HepG2 (cell line): Measurements from ENCODE around the gene CFAP97. TPM values are rescaled to one million over a fixed set of nuclear protein-coding genes. Genes with fewer than 3 reads are reported as not detected.
A peak's percentile ranks its signal among the peaks of the same experiment; 100 is the strongest.

Experiments
- ATF7-NPFF ChIP-seq: sonication (generic); formaldehyde crosslinking; IDR thresholded peaks from 2 replicates; pipeline ENCODE4 v1.8.1; 2023; ENCODE audit warnings: mild to moderate bottlenecking, low read depth, missing genetic modification reagents, moderate library complexity
- CBX5 ChIP-seq: sonication (generic); formaldehyde crosslinking; IDR thresholded peaks from 2 replicates; pipeline ENCODE4 v1.4.0; 2020; ENCODE audit warnings: missing genetic modification reagents, borderline replicate concordance
- CHCHD3 ChIP-seq: sonication (generic); formaldehyde crosslinking; IDR thresholded peaks from 2 replicates; pipeline ENCODE4 v1.8.0; 2022; ENCODE audit warnings: mild to moderate bottlenecking, missing genetic modification reagents, moderate library complexity
- DR1 ChIP-seq: sonication (generic); formaldehyde crosslinking; IDR thresholded peaks from 2 replicates; pipeline ENCODE4 v1.8.0; 2021; ENCODE audit warnings: mild to moderate bottlenecking, missing genetic modification reagents, inconsistent platforms
- DRAP1 ChIP-seq: IDR thresholded peaks from 2 replicates; pipeline ENCODE4 v1.6.1; 2016; ENCODE audit warnings: missing genetic modification reagents, missing compliant biosample characterization
- E2F1 ChIP-seq: sonication (generic); formaldehyde crosslinking; IDR thresholded peaks from 2 replicates; pipeline ENCODE4 v1.5.0; 2020; ENCODE audit warnings: missing genetic modification reagents
- HNF4G ChIP-seq, 2 experiments: sonication (generic) in 1 of 2; formaldehyde crosslinking in 1 of 2; IDR thresholded peaks; 2 replicates each; pipeline versions ENCODE4 v1.4.0 to v1.6.1; 2011 to 2020; ENCODE audit warnings: borderline replicate concordance in 2 of 2, low read depth in 2 of 2, mild to moderate bottlenecking in 2 of 2, low read length in 1 of 2, missing genetic modification reagents in 1 of 2, moderate library complexity in 1 of 2
- MEF2D ChIP-seq: sonication (generic); formaldehyde crosslinking; IDR thresholded peaks from 2 replicates; pipeline ENCODE4 v1.5.1; 2020; ENCODE audit warnings: mild to moderate bottlenecking, missing genetic modification reagents
- MXI1 ChIP-seq: IDR thresholded peaks from 3 replicates; pipeline ENCODE4 v1.6.1; 2012; ENCODE audit warnings: low read depth, low read length, inconsistent platforms, borderline replicate concordance
- NAIF1 ChIP-seq: sonication (generic); formaldehyde crosslinking; IDR thresholded peaks from 2 replicates; pipeline ENCODE4 v1.5.0; 2020; ENCODE audit warnings: mild to moderate bottlenecking, missing genetic modification reagents, borderline replicate concordance
- PHF21A ChIP-seq: sonication (generic); formaldehyde crosslinking; IDR thresholded peaks from 2 replicates; pipeline ENCODE4 v1.5.0; 2020; ENCODE audit warnings: mild to moderate bottlenecking, missing genetic modification reagents
- PLSCR1 ChIP-seq: sonication (generic); formaldehyde crosslinking; IDR thresholded peaks from 2 replicates; pipeline ENCODE4 v1.5.0; 2020; ENCODE audit warnings: missing genetic modification reagents, mild to moderate bottlenecking, borderline replicate concordance
- RBFOX2 ChIP-seq: fragments of 200-400 bp; formaldehyde crosslinking; IDR thresholded peaks from 2 replicates; pipeline ENCODE4 v1.6.1; 2017; ENCODE audit warnings: low read depth, mild to moderate bottlenecking, low read length
- SMARCE1 ChIP-seq: fragments of 450-650 bp; IDR thresholded peaks from 2 replicates; pipeline ENCODE4 v1.6.1; 2017; ENCODE audit warnings: borderline replicate concordance
- TAF1 ChIP-seq: sonication (generic); formaldehyde crosslinking; IDR thresholded peaks from 2 replicates; pipeline ENCODE4 v1.4.0; 2020; ENCODE audit warnings: missing genetic modification reagents
- XBP1 ChIP-seq: sonication (generic); formaldehyde crosslinking; IDR thresholded peaks from 2 replicates; pipeline ENCODE4 v1.5.0; 2020; ENCODE audit warnings: missing genetic modification reagents
- ZBTB7A ChIP-seq: sonication (generic); formaldehyde crosslinking; IDR thresholded peaks from 2 replicates; pipeline ENCODE4 v1.8.0; 2022; ENCODE audit warnings: mild to moderate bottlenecking, missing genetic modification reagents
- ZFP82 ChIP-seq: sonication (generic); formaldehyde crosslinking; IDR thresholded peaks from 2 replicates; pipeline ENCODE4 v1.5.1; 2020; ENCODE audit warnings: mild to moderate bottlenecking, missing genetic modification reagents, borderline replicate concordance
- ZFP91 ChIP-seq: sonication (generic); formaldehyde crosslinking; IDR thresholded peaks from 2 replicates; pipeline ENCODE4 v1.9.0; 2022; ENCODE audit warnings: missing genetic modification reagents, mild to moderate bottlenecking, borderline replicate concordance
- ZNF329 ChIP-seq: sonication (generic); formaldehyde crosslinking; IDR thresholded peaks from 2 replicates; pipeline ENCODE4 v1.9.0; 2021; ENCODE audit warnings: low read depth, mild to moderate bottlenecking, missing genetic modification reagents
- ZNF605 ChIP-seq: sonication (generic); formaldehyde crosslinking; IDR thresholded peaks from 2 replicates; pipeline ENCODE4 v1.8.0; 2022; ENCODE audit warnings: mild to moderate bottlenecking, missing genetic modification reagents
- ZNF839 ChIP-seq: sonication (generic); formaldehyde crosslinking; IDR thresholded peaks from 2 replicates; pipeline ENCODE4 v1.4.0; 2020; ENCODE audit warnings: missing genetic modification reagents, mild to moderate bottlenecking, borderline replicate concordance
- polyA plus RNA-seq, 8 experiments: library from polyadenylated mRNA; depleted of rRNA in 3 of 8; stranded (reverse) in 7 of 8; unstranded in 1 of 8; fragments of >200 nt; fragmentation: Illumina TruSeq in 4 of 8; extraction: Trizol in 4 of 8; gene quantifications; 2 replicates each; pipeline versions ENCODE4 v1.2.1 to v1.2.3, GENCODE V29; 2011 to 2016; ENCODE audit warnings: low read depth in 4 of 8, missing spikeins in 1 of 8, mixed read lengths in 1 of 8; ENCODE audit not compliant: insufficient read depth in 1 of 8
- total RNA-seq, 5 experiments: library from RNA; depleted of rRNA; stranded (reverse); fragments of >200 nt; fragmentation: Illumina TruSeq; extraction: Trizol; gene quantifications; 2 replicates each; pipeline ENCODE4 v1.2.3, GENCODE V29; 2016; ENCODE audit warnings: low read depth in 1 of 5

Gene CFAP97
- total and polyA plus RNA-seq, 2 of the 13 experiments (the other 11 are each of a cell fraction or from before 2014, with no cell fraction given) = 32.1 to 44.4 TPM

- peak; percentile 99 for TF ChIP-seq RBFOX2
- TF ChIP-seq ATF7-NPFF (CRISPR knock-in tag) = peak; percentile 92
- peak; percentile 38; the same call in 1 of the 2 replicates for TF ChIP-seq ZNF329 (CRISPR knock-in tag)
- TF ChIP-seq ZFP91 (CRISPR knock-in tag) = peak; percentile 97
- peak; percentile 42; the same call in 1 of the 2 replicates for TF ChIP-seq E2F1
- no peak for TF ChIP-seq PLSCR1 (CRISPR knock-in tag)
- TF ChIP-seq NAIF1 (CRISPR knock-in tag) = no peak
- TF ChIP-seq XBP1 (CRISPR knock-in tag) = peak; percentile 35; the same call in 1 of the 2 replicates
- peak; percentile 97 for TF ChIP-seq DR1 (CRISPR knock-in tag)
- peak; percentile 87 for TF ChIP-seq ZNF605 (CRISPR knock-in tag)
- TF ChIP-seq PHF21A (CRISPR knock-in tag) = peak; percentile 95
- peak; percentile 97 for TF ChIP-seq DRAP1 (CRISPR knock-in tag)
- peak; percentile 74; the same call in 1 of the 2 replicates for TF ChIP-seq MEF2D (CRISPR knock-in tag)
- TF ChIP-seq TAF1 = peak; percentile 90
- TF ChIP-seq ZBTB7A (CRISPR knock-in tag) = peak; percentile 94
- TF ChIP-seq MXI1 = peak; percentile 91; the same call in 2 of the 3 replicates
- TF ChIP-seq ZNF839 (CRISPR knock-in tag) = peak; percentile 80; the same call in 1 of the 2 replicates
- TF ChIP-seq ZFP82 = 0 out of 2 replicates have a peak, but pooled peaks have one; percentile 66
- TF ChIP-seq CBX5 (CRISPR knock-in tag) = peak; percentile 38; the same call in 1 of the 2 replicates
- peak; percentile 32 for TF ChIP-seq HNF4G (IDR thresholded peaks at IDR 0.05; ENCODE audit: borderline replicate concordance, low read depth, low read length)
- peak; percentile 58 for TF ChIP-seq HNF4G (CRISPR knock-in tag; IDR thresholded peaks at IDR 0.05; ENCODE audit: borderline replicate concordance, low read depth)
- no peak; the same call in 1 of the 2 replicates for TF ChIP-seq CHCHD3 (CRISPR knock-in tag)
- TF ChIP-seq SMARCE1 = no peak
These were observed 60.7 kb downstream of the CFAP97 start, which contains the start of gene SLC25A4 (continued) for GRCh38 chr4:185142912-185143600.
